Measurements from ENCODE around the gene PRPS1.
"Not testable (repeated sequence)": the region's sequence is repeated elsewhere in the genome, so short reads cannot be mapped to it uniquely, and the experiment has no call there.

PRPS1 gene

DNA sequence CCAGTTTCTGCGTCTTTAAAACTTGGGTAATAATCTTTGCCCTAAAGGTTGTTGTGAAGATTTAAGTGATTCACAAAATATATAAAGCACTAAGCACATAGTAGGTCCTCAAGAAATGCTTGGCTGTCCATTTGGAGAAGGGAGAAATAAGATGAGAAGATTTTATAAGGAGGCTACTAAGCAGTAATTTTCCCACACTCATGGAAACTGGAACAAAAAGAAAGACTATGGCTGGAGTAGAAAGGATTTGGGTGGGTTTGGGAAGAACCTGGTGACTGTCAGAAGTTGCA is 47.0 kb downstream of the PRPS1 start:
- no peak for DNase-seq (ENCODE audit: low read depth)

DNA sequence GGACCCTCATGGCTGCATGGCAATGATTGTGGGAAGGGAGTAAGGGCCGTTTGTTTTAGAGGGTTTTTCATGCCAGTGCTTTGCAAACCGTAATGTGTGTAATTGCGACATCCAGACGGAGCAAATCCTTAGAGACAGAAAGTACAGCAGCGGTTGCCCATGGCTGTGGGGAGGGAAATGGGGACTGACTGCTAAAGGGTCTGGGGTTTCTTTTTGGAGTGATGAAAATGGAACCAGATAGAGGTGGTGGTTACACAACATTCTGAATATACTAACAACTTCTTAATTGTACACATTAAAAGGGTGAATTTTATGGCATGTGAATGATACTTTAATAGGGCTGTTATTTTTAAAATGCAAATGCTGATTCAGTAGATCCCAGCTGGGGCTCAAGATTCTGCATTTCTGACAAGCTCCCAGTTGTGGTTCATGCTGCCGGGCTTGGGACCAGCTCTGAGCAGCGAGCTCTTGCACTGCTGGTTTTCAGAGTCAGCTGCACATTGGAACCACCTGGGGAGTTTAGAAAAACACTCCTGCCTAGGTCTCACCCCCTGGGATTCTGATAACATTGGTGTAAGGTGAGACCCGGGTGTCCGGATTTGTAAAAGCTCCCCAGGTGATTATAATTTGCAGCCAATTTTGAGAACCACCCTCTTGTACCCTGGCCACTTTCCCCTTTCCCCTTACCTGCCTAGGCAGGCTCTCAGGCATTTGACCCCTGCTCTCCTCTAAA is 47.7 kb downstream of the PRPS1 start:
- DNase-seq (ENCODE audit: low read depth), result no peak

DNA sequence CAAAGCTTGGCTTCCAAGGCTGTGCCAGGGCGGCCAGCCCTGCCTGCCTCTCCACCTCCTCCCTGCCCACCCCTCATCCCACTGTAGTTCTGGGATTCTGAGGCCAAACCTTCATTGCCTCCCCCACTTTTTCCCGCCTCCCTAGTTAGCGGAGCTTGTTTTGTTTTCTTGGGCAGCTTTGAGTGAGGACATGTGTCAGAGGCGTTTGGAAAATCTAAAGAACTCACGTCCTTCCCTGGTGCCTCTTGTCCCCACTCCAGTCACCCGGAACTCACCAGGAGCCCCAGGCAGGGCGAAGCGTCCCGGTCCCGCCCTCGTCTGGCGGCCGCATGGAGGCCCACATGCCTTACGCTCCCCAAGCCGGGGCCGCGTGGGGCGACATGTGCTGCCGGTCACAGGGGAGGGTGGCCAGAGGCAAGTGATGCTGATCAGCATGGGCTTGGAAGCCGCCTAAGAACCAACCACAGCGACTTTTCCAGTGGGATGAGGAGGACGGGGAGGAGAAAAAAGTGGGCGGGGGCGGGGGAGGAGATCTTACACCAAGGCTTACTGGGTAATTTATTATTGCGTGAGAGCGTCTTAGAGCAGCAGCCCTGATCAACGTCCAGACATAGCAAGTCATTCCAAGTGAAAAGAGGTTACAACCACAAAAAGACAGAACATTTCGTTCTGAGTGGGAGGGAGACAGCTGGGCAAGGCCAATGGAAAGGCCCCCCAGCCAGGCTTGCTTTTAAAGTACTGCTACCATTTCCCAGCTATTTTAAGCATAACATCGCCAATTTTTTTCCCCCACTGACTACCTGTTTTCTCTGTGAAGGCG is 48.5 kb downstream of the PRPS1 start:
- no peak for DNase-seq (ENCODE audit: low read depth)

DNA sequence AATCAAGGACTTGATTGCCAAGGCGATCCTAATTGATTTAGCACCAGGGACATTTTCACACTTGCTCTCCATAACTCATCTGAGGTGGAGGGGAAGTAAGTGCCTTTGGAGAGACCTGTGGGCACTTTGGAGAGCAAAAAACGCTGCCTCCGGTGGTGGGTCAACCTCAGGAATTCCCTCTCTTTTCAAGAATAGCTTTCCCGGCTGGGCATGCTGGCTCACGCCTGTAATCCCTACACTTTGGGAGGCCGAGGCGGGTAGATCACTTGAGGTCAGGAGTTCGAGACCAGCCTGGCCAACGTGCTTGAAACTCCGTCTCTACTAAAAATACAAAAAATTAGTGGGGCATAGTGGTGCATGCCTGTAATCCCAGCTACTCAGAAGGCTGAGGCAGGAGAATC is 49.2 kb downstream of the PRPS1 start:
- no peak for DNase-seq (ENCODE audit: low read depth)

DNA sequence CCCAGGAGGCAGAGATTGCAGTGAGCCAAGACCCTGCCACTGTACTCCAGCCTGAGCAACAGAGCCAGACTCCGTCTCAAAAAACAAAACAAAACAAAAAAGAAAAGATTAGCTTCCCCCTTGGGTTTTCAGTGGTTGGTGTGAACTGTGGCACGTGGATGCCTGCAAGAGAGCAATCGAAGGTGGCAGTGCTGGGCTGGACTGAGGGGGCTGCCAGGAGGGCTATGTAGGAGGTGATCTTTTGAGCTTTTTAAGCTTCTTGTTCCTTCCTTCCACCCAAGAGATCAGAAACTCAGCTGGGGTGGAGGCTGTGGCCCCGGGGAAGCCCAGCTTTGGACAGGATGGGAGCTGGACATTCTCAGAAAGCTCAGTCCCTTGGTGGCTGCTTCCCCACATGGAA is 49.6 kb downstream of the PRPS1 start:
- no peak for DNase-seq (ENCODE audit: low read depth)

DNA sequence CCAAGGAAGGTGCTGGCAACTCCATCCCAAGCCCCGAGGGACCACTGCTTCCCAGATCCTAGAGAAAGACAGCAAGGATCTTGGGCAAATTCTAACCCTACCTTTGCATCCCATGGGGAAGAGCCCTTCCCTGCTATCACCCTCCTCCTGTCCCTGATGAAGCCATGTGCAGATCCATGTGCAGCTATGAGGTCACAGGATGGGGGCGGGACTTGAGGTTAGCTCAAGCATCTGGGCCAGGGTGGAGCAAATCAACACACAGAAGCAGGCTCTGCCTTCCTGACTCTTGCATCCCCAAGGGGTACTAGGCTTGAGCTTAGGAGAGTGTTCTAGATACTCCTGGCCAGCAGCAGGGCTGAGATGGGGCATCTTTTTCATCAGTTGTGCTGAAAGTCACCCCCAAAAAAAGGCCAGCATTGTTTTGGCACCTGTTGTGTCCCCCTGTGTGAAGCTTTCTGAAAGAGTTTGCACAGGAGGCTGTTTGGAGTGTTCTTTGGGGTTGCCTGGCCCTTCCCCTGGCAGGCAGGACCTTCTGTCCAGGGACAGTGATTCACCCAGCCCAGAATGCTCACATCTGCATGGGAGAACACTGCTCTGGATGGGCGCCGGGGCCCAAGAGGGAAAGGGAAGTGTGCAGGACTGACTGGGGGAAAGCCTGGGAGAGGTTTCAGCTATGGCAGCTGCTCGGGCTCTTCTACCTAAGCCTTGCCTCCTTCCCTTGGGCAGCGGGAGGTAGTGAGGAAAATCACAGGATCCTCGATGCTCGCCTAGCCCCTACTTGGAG is 50.8 kb downstream of the PRPS1 start:
- DNase-seq (ENCODE audit: low read depth), result peak; percentile 39

DNA sequence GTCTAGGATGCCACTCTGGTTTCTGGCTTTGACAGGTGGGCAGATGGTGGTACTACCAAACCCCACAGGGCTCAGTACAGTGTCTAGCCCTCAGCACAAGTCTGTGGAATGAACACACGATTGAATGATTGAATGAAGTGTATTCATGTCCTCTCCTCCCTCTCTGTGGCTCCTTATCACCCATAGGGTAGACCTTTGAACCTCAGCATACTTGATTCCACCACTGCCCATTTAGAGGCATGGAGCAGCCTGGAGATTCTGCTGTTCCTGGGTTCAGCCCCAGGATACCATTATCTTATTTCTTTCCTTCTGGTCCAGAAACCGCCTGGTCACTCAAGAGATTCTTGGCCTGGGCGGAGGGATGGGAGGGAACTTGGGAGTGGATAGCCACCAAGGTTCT is 53.9 kb downstream of the PRPS1 start:
- DNase-seq (ENCODE audit: low read depth), result no peak

DNA sequence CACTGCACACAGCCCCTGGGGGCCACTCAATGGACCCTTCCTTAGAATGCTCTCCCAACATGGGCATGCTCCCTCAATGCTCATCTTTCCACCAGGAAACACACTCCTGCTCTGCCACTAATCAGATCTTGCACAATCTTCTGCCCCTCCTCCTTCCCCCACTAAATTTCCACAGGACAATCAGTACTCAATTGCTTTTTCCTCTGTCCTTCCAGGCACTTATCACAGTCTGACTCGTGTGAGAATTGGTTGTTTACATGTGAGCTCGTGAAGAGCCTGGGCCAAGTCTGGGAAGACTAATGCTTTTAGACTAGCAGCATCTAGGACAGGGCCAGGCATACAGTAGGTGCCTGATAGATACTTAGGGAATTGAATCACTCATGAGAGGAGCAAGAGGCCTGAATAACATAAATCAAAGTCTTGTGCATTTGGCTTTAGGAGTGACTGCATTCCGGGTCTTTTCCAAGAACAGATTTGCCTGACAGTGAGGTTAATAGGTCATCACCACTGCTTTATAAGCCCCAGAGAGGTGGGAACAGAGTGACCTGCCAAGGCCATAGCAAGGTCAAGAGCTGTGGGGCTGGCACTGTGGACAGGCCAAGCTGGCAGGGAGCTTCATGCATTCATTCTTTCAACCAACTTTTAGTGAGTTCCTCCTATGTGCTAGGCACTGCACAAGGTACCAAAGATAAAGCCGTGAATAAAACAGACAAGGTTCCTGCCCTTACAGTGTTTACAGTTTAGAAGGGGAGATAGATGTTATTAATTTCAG is 55.0 kb downstream of the PRPS1 start:
- no peak for DNase-seq (ENCODE audit: low read depth)

DNA sequence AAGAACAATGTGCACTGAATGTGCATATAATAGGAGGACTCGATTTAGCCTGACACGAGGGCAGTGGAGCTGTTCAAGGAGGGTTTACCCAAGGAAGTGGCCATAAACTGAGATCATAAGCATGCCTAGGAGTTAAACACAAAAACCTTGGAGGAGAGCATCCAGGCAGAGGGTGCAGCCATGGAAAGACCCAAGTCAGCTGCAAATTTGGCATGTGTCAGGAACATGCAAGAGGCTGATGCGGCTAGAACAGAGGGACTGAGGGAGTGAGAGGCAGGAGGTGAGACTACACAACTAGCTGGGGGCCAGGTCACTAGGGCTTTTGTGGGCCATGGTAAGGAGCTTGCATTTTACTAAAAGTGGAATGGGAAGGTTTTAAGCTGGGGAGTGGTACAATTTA is 55.6 kb downstream of the PRPS1 start:
- DNase-seq (ENCODE audit: low read depth), result no peak

DNA sequence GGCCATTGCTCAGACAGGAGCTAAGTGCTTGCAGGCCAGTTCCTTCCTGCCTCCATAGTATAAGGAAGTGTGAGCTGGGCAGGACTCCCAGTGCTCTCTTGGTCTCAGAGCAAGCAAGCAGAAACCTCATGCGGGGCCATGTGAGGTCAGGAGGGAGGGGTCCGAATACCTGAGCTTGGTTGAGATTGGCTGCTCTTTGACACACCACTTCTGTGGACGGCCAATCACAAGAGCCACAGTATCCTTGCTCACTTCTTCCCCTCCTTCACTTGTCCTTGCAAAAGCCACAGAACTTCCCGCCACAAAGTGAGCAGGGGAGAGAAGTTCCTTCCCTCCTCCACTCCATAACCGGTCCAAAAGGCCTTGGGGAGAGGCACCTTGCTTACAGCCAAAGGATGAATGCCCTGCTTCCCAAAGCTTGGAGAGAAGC is 56.7 kb downstream of the PRPS1 start:
- DNase-seq (ENCODE audit: low read depth), result no peak

DNA sequence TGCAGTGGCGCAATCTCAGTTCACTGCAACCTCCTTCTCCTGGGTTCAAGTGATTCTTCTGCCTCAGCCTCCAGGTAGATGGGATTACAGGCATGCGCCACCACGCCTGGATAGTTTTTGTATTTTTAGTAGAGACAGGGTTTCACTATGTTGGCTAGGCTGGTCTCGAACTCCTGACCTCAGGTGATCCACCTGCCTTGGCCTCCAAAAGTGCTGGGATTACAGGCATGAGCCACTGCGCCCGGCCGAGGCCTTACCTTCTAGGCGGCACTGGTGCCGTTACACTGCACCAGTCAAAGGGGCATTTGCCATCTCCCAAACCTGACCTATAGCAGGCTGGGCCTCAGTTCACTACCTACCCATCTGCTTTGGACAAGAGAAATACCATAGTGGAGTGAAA is 57.3 kb downstream of the PRPS1 start:
- DNase-seq (ENCODE audit: low read depth), result not testable (repeated sequence)

DNA sequence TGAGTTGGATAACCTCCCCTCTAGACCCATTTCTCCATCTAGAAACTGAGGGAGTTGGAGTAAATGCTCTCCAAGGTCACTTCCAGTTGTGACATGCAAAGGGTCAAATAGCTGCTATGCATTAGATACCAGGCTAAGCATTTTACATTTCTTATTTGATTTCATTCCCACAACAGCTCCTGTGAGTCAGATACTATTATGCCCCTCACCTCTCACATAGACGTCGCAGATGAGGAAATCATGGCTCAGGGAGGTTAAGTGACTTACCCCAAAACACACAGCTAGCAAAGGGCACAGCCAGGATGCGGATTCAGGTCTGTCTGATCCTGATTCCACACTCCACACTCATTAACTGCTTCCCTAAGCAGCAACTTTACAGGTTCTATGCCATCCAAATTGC is 57.7 kb downstream of the PRPS1 start:
- no peak for DNase-seq (ENCODE audit: low read depth)

DNA sequence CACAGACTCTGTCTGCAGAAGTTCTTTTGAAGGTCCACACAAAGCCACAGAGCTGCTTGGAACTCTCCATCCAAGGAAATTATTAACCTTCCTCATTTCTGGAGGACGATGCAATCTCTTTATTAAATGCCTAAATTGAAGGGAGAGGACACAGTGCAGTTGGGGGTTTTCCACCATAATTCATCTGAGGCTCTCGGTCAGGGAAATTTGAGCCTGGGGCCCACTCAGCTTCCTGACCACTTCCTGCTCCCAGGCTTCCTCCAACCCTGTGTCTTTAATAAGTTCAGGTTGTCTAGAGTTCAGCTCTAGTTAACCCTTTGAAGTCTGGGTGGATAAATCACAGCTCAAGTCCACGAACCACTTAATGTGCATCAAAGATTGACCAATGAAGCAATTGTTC is 58.5 kb downstream of the PRPS1 start:
- DNase-seq (ENCODE audit: low read depth), result no peak

DNA sequence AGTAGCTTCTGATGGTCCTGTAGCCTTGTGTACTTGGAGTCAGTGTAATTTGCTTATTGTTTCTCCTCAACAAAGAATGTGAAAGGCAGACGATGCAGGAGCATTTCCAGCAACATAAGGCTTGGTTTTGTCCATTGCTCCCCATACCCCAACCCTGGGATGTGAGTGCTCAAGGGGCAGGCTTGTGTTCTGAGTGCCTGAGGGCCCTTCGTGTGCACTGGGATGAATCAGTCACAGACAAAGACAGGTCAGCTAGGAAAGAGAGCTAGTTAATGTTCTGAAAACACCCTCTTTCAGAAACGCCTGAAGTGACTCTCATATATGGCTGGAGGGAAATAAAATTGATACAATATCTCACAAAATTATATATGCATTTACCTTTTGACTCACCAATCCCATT is 59.1 kb downstream of the PRPS1 start:
- DNase-seq (ENCODE audit: low read depth), result no peak

DNA sequence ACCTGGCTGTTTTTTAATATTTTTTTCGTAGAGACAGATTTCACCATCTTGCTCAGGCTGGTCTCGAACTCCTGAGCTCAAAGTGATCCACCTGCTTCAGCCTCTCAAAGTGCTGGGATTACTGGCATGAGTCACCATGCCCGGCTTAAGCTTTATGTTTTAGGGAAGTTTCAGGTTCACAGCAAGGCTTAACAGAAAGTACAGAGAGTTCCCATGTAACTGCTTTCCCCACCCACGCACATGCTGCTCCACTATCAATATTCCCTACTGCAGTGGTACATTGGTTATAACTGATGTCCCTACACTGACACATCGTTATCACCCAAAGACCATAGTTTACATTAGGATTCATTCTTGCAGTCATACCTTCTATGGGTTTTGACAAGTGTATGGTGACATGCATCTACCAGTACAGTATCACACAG is 62.7 kb downstream of the PRPS1 start:
- DNase-seq (ENCODE audit: low read depth), result no peak

DNA sequence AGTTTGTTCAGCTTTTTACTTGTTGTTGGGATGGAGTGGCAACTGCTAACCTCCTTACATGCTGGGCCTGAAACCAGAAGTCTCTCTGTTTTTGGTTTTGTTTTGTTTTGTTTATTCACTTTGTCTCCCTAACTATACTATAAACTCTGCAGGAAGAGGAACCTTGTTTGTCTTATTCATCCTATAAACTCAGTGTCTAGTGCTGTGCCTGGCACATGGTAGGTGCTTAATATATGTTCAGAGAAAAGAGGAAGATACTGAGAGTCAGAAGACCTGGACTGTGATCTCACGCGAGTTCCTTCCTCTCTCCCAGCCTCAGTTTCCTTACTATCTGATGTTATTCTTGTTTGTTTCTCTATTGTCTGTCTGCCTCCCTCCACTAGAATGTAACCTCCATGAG is 71.3 kb downstream of the PRPS1 start:
- no peak for DNase-seq (ENCODE audit: low read depth)

DNA sequence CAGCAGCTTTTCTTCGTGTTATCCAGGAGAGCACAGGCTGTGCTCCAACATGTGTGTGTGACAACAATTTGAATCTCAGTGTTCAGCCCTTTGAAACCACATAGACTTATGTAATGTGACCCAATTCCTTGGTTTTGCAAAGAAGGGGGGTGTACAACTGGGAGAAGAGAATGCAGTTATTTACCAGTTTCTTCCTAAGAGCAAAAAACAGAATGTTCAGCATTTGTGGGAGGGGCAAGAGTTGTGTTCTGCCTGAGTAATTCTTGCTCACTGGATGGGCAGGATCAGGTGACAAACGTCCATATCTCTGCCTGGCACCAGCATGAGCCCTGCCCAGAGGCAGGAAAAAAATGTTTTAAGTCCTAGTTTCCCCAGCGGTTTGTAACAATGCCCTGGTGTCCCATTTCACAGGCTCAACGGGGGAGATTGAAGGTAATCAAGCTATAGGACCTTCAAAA is 72.0 kb downstream of the PRPS1 start:
- no peak for DNase-seq (ENCODE audit: low read depth)
